Prostate gland (tissue), 2 donors: Measurements from ENCODE around the gene SH3PXD2A.

ENCODE experiments used
- CTCF ChIP-seq, 4 experiments: fragments of 200-600 bp in 2 of 4; fragments of 450-650 bp in 2 of 4; sonication (generic) in 2 of 4; IDR thresholded peaks; 1 replicate in 3 of 4; 2 replicates in 1 of 4; pipeline ENCODE4 v1.5.1; 2016 to 2019; ENCODE audit warnings: antibody characterized with exemption in 4 of 4, mild to moderate bottlenecking in 2 of 4, moderate library complexity in 2 of 4
- POLR2A ChIP-seq: fragments of 450-650 bp; IDR thresholded peaks from one replicate; pipeline ENCODE4 v1.6.1; 2016; ENCODE audit warnings: antibody characterized with exemption, mild to moderate bottlenecking

GRCh38 chr10:103548581-103549348 is 306.6 kb downstream of the SH3PXD2A start:
- no peak for TF ChIP-seq POLR2A
- no peak for TF ChIP-seq CTCF (IDR thresholded peaks at IDR 0.05)
